HG03066 (cell line): ENCODE measurements around the gene NAE1.
"Not testable (repeated sequence)": the region's sequence is repeated elsewhere in the genome, so short reads cannot be mapped to it uniquely, and the experiment has no call there.

ENCODE experiments used
- ATAC-seq: cut with Tn5 transposase; IDR thresholded peaks from one replicate; pipeline ENCODE4 v1.9.1; 2021; ENCODE audit warnings: low read depth; ENCODE audit not compliant: unreplicated experiment

Gene NAE1

DNA sequence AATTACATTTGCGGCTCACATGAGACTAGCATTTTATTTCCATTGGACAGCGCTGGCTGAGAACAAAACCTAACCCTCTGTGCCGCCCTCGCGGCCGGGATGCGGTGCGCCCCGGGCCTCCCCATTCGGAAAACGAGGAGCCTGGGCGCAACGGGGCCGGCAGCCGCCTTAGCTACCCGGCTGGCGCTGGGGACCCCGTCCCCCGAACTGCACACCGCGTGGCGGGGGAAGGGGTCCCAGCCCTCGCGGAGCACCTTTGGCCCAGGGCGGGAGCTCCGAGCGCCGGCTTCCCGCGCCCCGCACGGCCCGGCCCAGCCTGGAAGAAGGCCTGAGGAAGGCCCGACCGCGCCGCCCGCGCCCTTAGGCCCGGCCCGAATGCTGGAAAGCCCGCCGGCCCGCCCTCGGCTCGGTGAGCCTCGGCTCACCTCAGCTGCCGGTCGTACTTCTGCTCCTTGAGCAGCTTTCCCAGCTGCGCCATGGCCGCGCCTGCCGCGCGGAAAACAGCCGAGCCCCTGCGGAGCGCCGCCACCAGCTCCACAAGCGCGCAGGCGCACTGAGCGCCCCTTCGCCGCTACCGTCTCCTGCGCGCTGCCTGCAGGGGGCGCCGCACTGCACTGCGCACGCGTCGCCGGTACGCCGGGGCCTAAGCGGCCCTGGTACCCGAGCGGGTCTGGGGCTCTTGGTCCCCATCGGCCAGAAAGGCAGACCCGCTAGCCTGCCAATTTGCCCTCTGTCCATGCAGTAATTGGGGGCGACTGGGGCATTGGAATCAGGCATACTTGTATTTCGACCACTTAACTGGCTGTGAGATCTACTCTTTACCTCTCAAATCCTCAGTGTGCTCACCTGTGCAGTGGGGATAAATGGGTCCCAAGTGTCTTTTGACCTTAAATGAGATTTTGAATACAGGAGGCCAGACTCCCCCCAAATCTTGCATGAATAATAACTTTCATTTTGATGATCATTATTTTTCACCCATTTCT is at the start of gene NAE1:
Gene NAE1 (minus strand): TSS at position 555 of the 983 bp plus-strand sequence. CDS start 77 bp downstream, at position 478.
- peak; percentile 91 for ATAC-seq

DNA sequence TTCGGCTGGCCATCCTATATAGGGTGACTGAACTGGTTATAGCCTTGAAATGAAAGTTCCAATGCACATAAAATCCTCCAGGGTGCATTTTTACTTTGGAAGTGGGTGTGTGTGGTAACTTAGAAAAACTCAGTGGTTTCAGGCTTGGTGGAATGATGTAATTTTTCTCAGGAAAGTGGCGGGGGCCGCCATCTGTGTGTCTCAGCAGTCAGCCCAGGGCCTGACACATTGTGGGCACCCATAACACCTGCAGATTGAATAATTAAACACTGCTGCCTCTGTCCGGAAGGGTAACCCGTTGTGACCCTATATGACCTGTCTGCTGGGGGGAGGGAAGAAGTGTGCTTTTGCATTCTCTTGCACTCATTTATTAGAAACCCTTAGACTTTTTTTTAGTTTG is 47.3 kb upstream of the NAE1 start:
- no peak for ATAC-seq

DNA sequence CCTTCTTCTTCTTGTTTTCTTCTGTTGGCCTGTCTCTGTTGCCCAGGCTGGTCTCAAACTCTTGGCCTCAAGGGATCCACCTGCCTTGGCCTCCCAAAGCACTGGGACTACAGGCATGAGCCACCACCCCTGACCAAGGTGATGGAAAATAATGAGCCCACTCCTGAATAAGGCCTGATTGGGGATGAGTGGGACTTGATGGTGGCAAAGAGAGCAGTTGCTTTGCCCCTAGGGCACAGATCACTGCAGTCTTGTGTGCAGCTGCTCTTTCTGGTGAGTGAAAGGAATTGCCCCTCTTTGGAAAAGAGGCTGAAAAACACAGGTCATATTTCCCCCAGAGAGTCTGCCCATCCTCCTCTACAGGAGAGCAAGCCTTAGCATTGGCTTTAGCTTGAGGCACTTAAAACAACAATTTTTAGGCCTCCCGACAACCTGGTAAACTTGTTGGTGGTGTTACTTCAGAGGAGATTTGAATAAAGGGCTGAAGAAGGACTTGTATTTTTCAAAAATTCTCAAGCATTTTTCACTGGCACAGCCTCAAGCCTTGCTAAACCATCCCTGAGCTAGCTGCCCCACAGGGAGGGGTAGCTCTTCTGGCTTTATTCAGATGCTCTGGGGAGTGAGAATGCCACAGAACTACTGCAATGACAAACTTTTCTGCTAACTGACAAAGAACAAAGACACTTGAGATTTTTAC is 43.5 kb upstream of the NAE1 start:
- ATAC-seq: no peak

DNA sequence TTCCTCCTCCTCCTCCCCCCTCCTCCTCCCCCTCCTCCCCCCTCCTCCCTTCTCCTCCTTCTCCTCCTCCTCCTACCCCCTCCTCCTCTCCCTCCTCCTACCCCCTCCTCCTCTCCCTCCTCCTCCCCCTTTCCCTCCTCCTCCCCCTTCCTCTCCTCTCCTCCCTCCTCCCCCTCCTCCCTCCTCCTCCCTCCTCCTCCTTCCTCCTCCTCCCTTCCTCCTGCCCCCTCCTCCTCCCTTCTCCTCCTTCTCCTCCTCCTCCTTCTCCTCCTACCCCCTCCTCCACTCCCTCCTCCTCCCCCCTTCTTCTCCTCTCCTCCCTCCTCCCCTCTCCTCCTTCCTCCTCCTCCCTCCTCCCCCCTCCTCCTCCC is 42.9 kb upstream of the NAE1 start:
- ATAC-seq: no peak

DNA sequence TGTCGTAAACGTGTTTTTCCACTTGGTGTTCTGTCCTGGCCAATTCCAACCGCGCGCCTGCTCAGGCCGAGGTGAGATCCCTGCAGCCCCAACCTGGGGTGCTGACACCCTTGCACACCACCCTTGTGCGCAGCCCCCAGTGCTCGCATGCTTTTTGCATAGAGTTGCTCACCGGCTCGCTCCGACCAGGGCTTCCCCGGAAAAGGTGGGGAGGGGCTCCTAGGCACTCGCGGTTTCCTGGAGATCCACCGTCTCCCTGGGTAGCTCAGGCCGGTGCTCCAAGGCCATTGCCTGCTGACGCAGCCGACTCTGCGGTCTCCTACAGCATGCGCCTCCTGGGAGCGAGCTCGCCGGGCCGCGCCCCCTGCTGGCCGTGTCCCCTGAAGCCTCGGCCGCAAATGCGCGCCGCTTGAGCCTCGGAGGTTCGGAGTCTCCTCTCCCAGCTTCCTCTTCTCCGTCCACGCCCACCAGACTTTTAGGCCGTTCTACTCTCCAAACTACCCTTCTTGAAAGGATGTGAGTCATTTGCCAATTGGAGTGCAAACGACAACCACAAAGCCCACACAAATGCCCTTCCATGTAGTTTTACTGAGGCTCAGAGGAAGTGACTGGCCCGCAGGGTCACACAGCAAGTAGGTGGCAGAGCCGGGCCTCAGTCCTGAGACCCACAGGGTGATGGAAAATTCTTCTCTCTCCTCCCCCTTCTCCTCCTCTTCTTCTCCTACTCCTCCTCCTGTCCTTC is 42.3 kb upstream of the NAE1 start:
- peak; percentile 84 for ATAC-seq

DNA sequence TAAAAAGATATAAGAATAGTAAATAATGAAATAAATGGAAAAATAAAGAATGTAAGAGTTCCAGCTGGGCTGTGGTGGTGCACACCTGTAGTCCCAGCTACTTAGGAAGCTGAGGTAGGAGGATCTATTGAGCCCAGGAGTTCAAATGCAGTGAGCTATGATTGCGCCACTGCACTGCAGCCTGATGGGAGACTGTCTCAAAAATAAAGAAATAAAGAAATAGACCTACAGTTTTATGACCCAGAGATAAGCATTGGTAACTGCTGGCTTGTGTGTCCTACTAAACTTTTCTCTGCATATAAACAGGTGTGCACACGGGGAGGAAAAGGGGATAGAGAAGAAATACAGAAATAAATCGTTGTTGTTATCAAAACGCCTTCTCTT is 41.8 kb upstream of the NAE1 start:
- no peak for ATAC-seq

DNA sequence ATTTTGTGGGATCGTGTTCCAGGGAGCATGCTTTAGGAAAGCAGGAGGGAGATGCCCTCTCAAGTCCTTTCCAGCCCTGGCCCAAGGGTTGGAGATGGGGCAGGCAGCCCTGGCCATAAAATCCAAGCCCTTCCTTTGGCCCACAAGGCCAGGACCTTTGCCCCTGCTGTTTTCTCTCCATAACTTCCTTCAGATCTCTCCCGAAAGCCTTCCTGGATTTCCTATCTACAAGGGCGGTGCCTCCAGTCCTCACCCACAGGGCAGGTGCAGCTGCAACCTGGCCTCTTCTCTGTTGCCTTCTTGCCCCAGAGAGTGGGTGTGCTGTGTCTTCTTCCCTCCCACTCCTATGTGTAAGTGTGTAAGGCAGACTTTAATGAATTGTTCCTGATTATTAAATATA is 41.1 kb upstream of the NAE1 start:
- no peak for ATAC-seq

DNA sequence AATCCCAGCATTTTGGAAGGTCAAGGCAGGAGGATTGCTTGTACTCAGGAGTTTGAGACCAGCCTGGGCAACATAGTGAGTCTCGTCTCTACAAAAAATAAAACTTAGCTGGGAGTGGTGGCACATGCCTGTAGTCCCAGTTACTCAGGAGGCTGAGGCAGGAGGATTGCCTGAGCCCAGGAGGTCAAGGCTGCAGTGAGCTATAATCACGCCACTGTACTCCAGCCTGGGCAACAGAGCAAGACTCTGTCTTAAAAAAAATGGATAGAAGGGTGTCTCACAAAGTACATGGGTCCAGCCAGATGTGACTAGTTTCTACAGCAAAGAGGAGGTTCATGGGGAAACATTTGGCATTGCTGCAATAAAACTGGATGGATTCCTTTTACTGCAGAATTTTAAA is 40.6 kb upstream of the NAE1 start:
- ATAC-seq: not testable (repeated sequence)

DNA sequence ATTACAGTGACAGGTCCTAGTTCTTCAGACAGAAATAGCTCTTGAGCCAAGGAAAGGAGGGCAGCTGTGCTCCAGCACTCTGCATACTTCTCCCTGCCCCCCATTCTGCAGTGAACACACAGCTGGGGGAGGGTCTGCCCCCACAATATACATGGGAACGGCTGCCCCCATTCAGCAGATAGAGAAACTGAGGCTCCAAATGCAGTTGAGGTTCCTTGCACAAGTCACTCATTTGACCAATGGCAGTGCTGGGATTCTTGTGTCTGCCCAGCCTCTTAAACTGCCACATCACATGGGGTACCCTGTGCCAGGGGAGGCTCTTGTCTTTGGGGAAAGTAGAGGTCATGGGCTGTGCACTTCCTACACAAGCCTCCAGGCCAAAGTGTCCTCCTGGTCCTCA is 38.6 kb upstream of the NAE1 start:
- ATAC-seq: no peak

DNA sequence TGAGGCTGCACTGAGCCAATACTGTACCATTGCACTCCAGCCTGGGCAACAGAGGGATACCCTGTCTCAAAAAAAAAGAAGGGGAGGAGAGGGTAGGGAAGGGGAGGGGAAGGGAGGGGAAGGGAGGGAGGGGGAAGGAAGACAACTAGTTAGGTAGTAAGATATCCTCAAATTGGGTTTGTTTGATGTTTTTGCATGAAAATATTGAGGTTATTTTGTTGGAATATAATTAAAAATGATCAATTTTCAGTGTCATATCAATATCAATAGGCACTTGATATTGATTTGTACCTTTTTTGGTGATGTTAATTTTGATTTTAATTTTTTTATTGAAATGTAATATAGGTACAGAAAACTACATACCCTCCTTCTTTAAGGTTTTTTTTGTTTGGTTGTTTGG is 32.9 kb upstream of the NAE1 start:
- ATAC-seq: no peak

DNA sequence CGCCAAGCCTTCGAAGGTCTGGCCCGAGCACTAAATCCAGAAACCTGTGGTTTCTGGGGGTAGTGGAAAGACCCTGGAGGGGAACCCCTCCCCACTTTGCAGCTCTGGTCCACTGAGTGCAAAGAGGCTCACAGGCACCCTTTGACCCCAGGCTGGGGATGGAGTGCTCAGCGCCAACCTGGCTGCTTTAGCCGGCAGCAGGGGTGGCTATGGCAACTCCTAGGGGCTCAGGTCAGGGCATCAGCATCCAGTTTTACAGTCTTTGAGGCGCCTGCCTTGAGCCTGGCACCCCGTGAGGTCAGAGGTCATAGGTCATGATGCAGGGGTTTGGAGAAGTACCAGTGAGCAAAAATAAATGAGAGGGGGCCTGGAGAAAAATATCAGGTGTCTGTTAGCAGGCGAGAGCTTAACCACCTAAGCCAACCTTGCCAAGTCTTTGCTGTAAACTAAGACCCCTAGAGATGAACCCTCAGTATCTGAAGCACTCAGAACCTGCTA is 31.3 kb upstream of the NAE1 start:
- ATAC-seq: no peak

DNA sequence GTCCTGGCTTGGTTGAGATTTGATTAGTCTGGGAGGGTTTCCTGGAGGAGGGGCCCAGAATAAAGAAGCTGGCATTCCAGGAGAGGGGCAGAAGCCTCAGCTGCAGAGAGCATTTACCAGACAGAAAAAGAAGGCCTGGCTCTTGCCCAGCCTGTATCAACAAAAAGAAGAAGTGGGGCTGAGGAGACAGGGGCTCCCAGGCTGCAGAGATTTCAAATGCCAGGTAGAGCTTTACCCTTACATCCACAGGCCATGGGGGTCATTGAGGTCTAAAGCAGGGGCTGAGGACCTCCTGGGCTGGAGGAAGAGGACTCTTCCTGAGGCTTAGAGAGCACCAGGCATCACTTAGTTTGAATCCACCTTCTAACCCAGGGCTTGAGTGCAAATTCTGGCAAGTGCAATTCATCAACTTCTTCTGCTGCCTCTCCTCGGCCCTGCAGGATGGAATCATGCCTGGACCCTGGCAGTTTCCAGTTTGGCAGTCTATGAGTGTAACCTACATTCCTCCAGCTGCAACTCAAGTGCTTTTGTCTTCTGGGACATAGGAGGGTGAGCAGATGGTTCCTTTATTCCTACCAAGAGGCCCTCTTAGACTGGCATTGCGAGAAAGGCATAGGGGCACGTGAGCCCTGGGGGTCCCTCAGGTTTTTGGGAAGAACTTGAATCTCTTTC is 28.8 kb upstream of the NAE1 start:
- no peak for ATAC-seq

DNA sequence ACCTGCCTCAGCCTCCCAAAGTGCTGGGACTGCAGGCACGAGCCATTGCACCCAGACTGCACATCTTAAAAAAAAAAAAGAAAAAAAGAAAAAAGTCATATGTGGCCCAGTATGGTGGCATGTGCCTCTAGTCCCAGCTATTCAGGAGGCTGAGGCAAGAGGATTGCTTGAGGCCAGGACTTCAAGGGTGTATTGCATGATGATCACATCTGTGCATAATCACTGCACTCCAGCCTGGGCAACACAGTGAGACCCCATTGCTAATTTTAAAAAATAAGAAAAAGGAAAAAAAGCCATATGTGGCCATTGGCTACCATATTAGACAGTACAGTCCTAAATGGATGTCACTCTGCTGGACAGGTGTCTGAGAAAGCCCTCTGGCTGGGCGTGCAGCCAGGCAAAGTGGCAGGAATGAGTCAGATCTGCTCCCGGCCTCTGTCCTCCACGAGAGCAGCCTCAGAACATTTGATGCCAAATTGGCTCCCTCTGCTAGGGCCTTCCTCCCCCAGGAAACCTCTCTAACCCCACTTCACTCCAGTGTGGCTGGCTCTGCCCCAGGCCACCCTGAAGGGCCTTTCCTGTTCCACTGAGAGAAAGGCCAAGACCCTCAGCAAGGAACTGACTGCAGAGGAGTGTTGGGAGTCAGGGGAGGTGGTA is 28.1 kb upstream of the NAE1 start:
- ATAC-seq: no peak

DNA sequence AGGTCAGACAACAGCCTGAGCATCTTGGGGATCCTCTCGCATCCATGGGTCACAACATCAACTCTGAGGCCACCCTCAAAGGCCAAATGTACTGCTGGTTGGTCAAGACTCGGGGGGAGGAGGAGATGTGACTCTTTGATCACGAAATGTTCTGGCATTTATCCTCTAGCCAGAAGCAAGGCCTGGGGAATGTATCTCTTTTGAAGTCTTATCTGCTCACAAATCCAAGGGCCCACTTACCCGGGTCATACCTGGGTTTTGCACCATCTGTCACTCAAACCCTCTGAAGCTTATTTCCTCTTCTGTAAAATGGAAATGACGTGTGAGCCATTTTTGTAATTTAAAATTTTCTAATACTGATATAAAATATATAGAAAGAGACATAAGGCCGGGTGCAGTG is 26.7 kb upstream of the NAE1 start:
- no peak for ATAC-seq

DNA sequence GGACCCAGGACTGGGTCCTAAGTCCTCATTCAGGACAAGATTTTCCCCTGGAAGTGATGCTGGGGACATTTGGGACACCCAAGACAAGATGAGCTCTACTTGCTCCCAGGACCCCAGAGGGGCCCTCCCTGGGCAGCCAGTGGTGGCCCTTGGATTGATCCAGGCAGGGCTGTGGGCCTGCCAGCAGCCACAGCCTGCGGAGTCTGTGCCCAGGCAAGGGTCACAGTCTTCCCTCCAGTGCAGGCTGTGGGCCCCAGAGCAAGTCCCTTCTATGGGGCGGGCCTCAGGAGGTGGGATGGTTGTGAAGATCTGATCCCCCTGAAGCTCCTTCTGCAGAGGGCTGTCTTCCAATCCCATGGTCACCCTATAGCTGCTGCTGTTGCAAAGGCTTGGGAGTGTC is 26.0 kb upstream of the NAE1 start:
- ATAC-seq: no peak

DNA sequence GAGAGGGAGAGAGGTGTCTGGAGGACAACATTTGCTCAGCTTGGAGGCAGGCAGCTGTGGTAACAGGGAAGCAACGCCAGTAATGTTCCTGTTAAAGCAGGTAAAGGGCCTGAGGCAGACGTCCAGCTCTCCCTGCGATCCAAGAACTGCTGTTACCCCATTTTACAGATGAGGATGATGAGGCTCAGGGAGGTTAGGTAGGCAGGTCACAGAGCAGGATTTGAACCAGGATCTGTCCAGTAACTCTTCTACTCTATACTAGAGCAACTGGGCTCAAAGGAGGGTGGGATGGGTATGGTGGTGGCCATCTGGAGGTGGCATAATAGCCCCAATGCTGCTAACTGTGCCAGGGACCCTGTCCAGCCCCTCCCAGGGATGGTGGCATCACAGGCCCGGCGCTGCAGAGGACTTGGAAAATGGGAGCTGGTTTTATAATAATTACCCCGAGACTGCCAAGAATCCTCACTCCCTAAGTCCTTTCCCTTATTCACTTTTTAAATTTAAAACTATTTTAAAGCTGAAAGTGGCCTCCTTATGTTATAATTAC is 25.5 kb upstream of the NAE1 start:
- no peak for ATAC-seq

DNA sequence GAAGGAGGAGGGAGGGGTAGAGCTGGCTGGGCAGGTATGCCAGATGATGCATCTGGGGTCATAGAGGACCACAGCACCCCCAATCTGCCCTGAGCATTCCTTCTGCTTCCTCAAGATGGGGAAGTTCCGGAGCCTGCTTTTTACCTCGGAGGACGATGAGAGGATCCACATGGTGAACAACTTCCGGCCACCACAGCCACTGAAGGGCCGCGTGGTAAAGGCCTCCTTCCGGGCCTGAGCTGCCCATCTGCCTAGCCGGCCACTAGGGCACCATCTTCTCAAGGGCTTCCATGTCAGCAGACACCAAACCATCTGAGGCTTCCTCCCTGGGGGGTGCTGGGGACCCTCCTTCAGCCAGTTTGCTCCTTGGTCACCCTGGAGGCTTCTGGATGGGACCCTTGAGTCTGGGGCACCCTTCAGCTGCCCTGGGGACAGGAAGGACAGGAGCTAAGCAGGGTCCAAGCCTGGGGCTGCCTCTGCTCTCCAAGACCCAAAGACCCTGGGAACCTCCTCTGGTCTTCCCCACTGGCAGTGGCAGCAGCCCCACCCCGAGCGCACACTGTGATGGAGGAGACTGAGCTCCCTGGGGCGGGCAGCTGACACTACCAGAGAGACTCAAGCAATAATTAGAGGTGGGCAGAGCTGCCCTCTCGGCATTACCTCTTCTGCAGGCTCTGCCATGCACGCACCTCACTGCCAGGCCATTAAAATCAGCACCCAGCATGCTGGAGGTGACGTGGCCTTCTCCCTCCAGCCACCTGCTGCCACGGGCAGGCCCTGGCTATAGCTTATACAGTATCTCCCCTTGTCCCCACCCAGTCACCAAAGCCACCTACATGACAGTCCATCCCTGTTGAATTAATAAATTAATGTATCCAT is 22.7 kb upstream of the NAE1 start:
- ATAC-seq: no peak

DNA sequence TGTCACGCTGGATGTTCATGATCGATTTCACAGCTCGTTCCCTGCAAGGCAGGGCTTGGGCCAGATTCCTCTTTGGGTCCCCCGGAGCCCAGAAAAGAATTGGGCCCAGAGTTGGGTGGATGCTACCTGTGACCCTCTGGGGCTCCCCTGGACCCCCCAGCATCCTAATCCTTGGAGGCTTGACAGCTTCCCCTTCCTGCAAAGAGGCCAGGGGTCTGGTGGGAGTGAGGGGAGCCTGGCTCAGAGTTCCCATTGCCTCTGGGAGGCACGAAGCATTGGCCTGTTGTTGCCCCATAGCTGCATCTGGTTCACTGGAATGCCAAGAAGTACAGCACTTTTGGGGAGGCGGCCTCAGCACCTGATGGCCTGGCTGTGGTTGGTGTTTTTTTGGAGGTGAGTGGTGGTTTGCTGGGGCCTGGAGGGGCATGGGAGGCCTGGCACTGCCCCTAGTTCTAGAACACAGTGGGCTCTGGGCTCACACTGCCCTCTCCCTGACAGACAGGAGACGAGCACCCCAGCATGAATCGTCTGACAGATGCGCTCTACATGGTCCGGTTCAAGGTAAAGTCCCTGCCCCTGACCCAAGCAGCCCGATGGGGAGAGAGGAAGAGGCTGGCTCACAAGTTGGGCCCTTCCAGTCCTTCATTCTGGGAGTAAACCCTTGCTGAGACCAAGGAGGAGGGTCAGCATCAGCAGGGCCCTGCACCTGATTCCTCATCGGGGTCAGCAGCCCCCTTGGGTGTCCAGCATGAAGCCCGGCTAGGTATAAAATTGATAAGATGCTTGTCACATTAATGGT is 20.6 kb upstream of the NAE1 start:
- ATAC-seq: no peak
